NCI-H226 (cell line): ENCODE results near the gene LY6G5B.
"Not testable (repeated sequence)": the region's sequence is repeated elsewhere in the genome, so short reads cannot be mapped to it uniquely, and the experiment has no call there.

Source experiments
- DNase-seq: peaks from one replicate; pipeline ENCODE4 v3.0.0-alpha.2; 2015

The LY6G5B gene

GRCh38 chr6:31692353-31692752, 22.6 kb downstream of the LY6G5B start:
- DNase-seq: no peak

- DNase-seq: no peak
These were observed 23.1 kb downstream of the LY6G5B start for GRCh38 chr6:31692886-31693285.

GRCh38 chr6:31693535-31693934, 23.8 kb downstream of the LY6G5B start:
- no peak for DNase-seq

GRCh38 chr6:31697555-31697954, 27.8 kb downstream of the LY6G5B start:
- DNase-seq: no peak

- no peak for DNase-seq
These were observed 31.1 kb downstream of the LY6G5B start for GRCh38 chr6:31700740-31701401.

- no peak for DNase-seq
These were observed 32.1 kb downstream of the LY6G5B start for GRCh38 chr6:31701666-31702404.

- no peak for DNase-seq
These were observed 32.6 kb downstream of the LY6G5B start for GRCh38 chr6:31702405-31702818.

- DNase-seq: peak; percentile 98
These were observed 33.3 kb downstream of the LY6G5B start, which contains the start of gene ABHD16A for GRCh38 chr6:31702819-31703716. TSS of gene ABHD16A (minus strand) at chr6:31703324. CDS start at chr6:31703281, 43 bp downstream.

- no peak for DNase-seq
These were observed 36.2 kb downstream of the LY6G5B start for GRCh38 chr6:31705931-31706330.

- no peak for DNase-seq
These were observed 36.8 kb downstream of the LY6G5B start, which contains the start of gene LY6G6F for GRCh38 chr6:31706599-31706998. TSS of gene LY6G6F (plus strand) at chr6:31706866. CDS start at chr6:31706907, 41 bp downstream.

GRCh38 chr6:31707701-31708100, 37.9 kb downstream of the LY6G5B start:
- no peak for DNase-seq

GRCh38 chr6:31708224-31708623, 38.4 kb downstream of the LY6G5B start:
- DNase-seq: no peak

GRCh38 chr6:31709157-31709556, 39.4 kb downstream of the LY6G5B start:
- not testable (repeated sequence) for DNase-seq

- no peak for DNase-seq
These were observed 40.9 kb downstream of the LY6G5B start for GRCh38 chr6:31710523-31711219.

- DNase-seq: peak; percentile 32
These were observed 41.5 kb downstream of the LY6G5B start for GRCh38 chr6:31711233-31711632.

- no peak for DNase-seq
These were observed 42.5 kb downstream of the LY6G5B start for GRCh38 chr6:31712296-31712695.

GRCh38 chr6:31713465-31713864, 43.7 kb downstream of the LY6G5B start:
- no peak for DNase-seq

GRCh38 chr6:31713991-31714684, 44.4 kb downstream of the LY6G5B start:
- no peak for DNase-seq

GRCh38 chr6:31715022-31715958, 45.5 kb downstream of the LY6G5B start, which contains the start of gene LY6G6D:
TSS of gene LY6G6D (plus strand) at chr6:31715348. CDS start at chr6:31715356, 8 bp downstream.
- DNase-seq: no peak

GRCh38 chr6:31717499-31718222, 47.9 kb downstream of the LY6G5B start:
- no peak for DNase-seq
